IPS-11a (cell line): ENCODE data around the gene TMEM11.

Experiments used
- H3K4me3 ChIP-seq: one replicate; pipeline ENCODE4 v1.5.1; 2013; ENCODE audit warnings: low read depth, low read length, control low read depth

Gene TMEM11

GRCh38 chr17:21163101-21163500, 50.9 kb downstream of the TMEM11 start:
- H3K4me3 ChIP-seq: no peak overlapping the region

- H3K4me3 ChIP-seq: no peak overlapping the region
These were observed 51.6 kb downstream of the TMEM11 start for GRCh38 chr17:21162394-21162775.

- H3K4me3 ChIP-seq: no peak overlapping the region
These were observed 52.2 kb downstream of the TMEM11 start for GRCh38 chr17:21161498-21162393.

- H3K4me3 ChIP-seq: no peak overlapping the region
These were observed 53.6 kb downstream of the TMEM11 start for GRCh38 chr17:21160401-21160800.

- no peak overlapping the region for H3K4me3 ChIP-seq
These were observed 56.2 kb downstream of the TMEM11 start for GRCh38 chr17:21157586-21158370.

- no peak overlapping the region for H3K4me3 ChIP-seq
These were observed 61.2 kb downstream of the TMEM11 start for GRCh38 chr17:21152731-21153130.

- H3K4me3 ChIP-seq: no peak overlapping the region
These were observed 64.3 kb downstream of the TMEM11 start for GRCh38 chr17:21149621-21150020.
